Measurements from ENCODE around the gene COX5B.

COX5B gene

GRCh38 chr2:97656905-97657587 lies 11.2 kb downstream of the COX5B start:
- H3K9me3 ChIP-seq, result peaks cover 14% of the 10 kb centered on the region
- H3K4me3 ChIP-seq, result no peak overlapping the region
- no peak overlapping the region for H3K4me2 ChIP-seq
- no peak overlapping the region for H3K9ac ChIP-seq
- no peaks in the 10 kb centered on the region for H3K27me3 ChIP-seq
- H3K4me1 ChIP-seq, result peaks cover 10% of the 10 kb centered on the region
- TF ChIP-seq Cebpa-rat (IDR thresholded peaks at IDR 0.05), result no peak
- peaks cover 89% of the 10 kb centered on the region for H3K36me3 ChIP-seq
- H4K20me1 ChIP-seq, result peaks cover 42% of the 10 kb centered on the region
- H3K27ac ChIP-seq, result no peak overlapping the region

GRCh38 chr2:97657986-97658690 lies 12.3 kb downstream of the COX5B start:
- H3K9ac ChIP-seq, result no peak overlapping the region
- H4K20me1 ChIP-seq, result peaks cover 53% of the 10 kb centered on the region
- H3K4me1 ChIP-seq, result peaks cover 21% of the 10 kb centered on the region
- no peak overlapping the region for H3K27ac ChIP-seq
- peaks cover 82% of the 10 kb centered on the region for H3K36me3 ChIP-seq
- peaks cover 14% of the 10 kb centered on the region for H3K9me3 ChIP-seq
- no peaks in the 10 kb centered on the region for H3K27me3 ChIP-seq
- TF ChIP-seq Cebpa-rat (IDR thresholded peaks at IDR 0.05), result no peak
- no peak overlapping the region for H3K4me2 ChIP-seq
- no peak overlapping the region for H3K4me3 ChIP-seq

DNA sequence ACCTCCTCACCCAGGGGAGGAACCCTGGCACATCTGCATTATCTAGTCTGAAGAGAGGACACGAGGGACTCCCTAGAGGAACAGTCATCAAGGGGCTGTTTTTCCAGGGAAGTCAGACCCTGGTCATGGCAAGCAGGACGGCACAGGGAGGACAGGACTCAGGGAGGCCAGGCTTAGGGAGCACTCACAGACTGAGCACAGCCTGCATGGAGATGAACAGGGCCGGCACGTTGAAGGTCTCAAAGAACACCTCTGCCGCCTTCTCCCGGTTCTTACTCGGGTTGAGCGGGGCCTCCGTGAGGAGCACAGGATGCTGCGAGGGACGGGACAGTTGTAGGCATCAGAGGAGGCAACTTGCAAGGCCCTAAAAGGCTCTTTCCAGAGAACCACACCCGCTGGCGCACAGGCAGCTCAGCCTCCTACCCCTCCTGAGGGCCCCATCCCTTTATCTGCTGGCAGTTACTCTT lies 12.9 kb downstream of the COX5B start:
- no peak for TF ChIP-seq Cebpa-rat (IDR thresholded peaks at IDR 0.05)
- H3K27me3 ChIP-seq, result no peaks in the 10 kb centered on the region
- H3K4me1 ChIP-seq, result peaks cover 22% of the 10 kb centered on the region
- H3K9ac ChIP-seq, result no peak overlapping the region
- H3K4me2 ChIP-seq, result no peak overlapping the region
- H3K9me3 ChIP-seq, result peaks cover 12% of the 10 kb centered on the region
- H3K27ac ChIP-seq, result no peak overlapping the region
- H3K4me3 ChIP-seq, result no peak overlapping the region
- peaks cover 54% of the 10 kb centered on the region for H4K20me1 ChIP-seq
- peaks cover 77% of the 10 kb centered on the region for H3K36me3 ChIP-seq

DNA sequence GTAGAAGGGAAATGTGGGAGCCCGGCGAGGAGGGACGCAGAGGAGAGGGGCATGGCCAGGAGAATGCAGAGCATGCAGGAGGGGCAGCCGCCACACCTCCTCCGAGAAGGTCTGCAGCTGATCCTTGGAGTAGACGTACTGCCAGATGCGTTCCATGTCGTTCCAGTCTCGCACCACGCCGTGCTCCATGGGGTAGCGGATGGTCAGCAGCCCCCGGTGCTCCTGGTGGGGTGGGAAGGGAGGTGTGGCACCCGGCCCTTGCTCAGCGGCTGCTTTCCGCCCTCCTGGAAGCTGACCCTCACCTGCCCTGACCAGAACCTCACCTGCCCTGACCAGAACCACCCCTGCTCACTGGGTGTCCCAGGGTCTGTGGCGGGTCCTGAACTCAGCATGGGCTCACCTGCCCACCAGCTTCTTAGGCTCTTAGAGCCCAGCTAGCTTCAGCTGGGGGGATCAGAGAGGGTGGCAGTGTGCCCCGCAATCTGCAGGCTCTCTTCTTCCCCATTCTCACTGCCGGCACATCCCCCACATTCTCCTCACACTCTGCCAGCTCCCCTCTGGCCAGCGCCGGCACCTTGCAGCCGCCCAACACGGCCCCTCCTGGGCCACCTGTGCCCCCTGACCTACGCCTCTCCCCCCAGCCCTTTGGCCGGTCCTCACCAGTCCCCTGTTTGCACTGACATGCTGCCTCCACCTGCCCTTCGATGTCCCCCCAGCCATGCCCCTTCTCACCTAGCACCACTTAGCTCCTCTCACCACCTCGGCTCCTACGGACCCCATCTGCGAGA lies 13.6 kb downstream of the COX5B start:
- Histone ChIP-seq H3K4me2 (no peak overlapping the region), H3K9me3 (peaks cover 5% of the 10 kb centered on the region), H3K9ac (no peak overlapping the region), H3K36me3 (peaks cover 70% of the 10 kb centered on the region), H3K4me1 (peaks cover 22% of the 10 kb centered on the region), H3K27me3 (no peaks in the 10 kb centered on the region), H4K20me1 (peaks cover 54% of the 10 kb centered on the region), H3K4me3 (no peak overlapping the region), H3K27ac (no peak overlapping the region)
- no peak for TF ChIP-seq Cebpa-rat (IDR thresholded peaks at IDR 0.05)

- H3K4me2 ChIP-seq, result no peak overlapping the region
- H3K27ac ChIP-seq, result no peak overlapping the region
- peaks cover 29% of the 10 kb centered on the region for H3K4me1 ChIP-seq
- H3K27me3 ChIP-seq, result no peaks in the 10 kb centered on the region
- H3K36me3 ChIP-seq, result peaks cover 62% of the 10 kb centered on the region
- no peaks in the 10 kb centered on the region for H3K9me3 ChIP-seq
- no peak for TF ChIP-seq Cebpa-rat (IDR thresholded peaks at IDR 0.05)
- no peak overlapping the region for H3K4me3 ChIP-seq
- H4K20me1 ChIP-seq, result peaks cover 54% of the 10 kb centered on the region
- no peak overlapping the region for H3K9ac ChIP-seq
Measured at GRCh38 chr2:97660044-97660774, 14.3 kb downstream of the COX5B start.

DNA sequence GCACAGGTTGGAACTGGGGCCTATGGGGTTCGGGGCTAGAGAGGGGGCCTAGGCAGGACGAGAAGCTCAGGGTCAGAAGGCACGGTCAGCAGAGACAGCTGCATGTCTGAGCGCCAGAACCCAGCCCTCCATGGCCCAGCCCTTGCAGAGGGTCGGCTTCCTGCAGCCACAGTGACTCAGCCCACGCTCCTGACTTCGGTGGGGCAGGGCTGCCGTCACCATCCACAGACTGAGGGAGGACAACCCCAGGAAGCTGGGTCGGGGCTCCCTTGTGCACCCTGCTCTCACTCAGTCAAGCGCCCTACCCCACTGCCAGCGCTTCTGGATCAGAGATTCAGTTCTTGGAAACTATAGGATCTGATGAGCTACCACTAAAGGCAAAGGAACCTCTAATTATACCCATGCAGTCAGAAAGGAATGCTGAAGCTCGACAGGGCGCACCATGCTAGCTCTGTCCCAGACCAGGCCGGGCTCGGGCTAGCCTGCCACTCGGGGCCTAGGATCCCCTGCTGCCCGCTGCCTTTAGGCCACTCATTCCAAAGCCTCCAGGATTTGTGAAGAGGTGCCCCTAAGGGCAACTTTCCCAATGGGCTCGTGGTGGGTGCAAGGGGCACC lies 15.0 kb downstream of the COX5B start:
- TF ChIP-seq Cebpa-rat (IDR thresholded peaks at IDR 0.05), result no peak
- H3K4me2 ChIP-seq, result peak overlapping the region; percentile 97; the same call in 1 of the 2 replicates
- H3K27ac ChIP-seq, result peak overlapping the region; percentile 13; the same call in 1 of the 2 replicates
- H4K20me1 ChIP-seq, result peaks cover 54% of the 10 kb centered on the region
- peaks cover 56% of the 10 kb centered on the region for H3K36me3 ChIP-seq
- no peaks in the 10 kb centered on the region for H3K9me3 ChIP-seq
- no peak overlapping the region for H3K4me3 ChIP-seq
- H3K4me1 ChIP-seq, result peaks cover 29% of the 10 kb centered on the region
- no peaks in the 10 kb centered on the region for H3K27me3 ChIP-seq
- H3K9ac ChIP-seq, result peak overlapping the region; percentile 46; the same call in 1 of the 2 replicates

DNA sequence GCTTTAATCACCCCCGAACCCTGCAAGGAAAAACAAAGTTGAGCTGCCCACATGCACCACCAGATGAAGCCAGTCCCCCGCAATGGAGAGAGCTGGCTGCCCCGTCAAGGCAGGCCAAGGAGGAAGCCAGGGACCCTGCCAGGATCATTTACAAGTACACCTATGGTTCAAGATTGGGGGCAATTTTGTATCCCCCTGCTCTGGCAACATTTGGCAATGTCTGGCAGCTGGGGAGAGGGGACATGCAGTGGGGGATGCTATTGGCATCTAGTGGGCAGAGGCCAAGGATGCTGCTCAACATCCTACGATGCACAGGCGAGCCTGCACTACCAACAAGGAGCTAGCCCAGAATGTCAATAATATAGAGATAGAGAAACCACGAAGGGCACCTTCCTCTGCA lies 16.1 kb downstream of the COX5B start:
- H3K9ac ChIP-seq, result peak overlapping the region; percentile 93

GRCh38 chr2:97662386-97662894 lies 16.6 kb downstream of the COX5B start:
- TF ChIP-seq Cebpa-rat (IDR thresholded peaks at IDR 0.05), result no peak
- Histone ChIP-seq H3K4me3 (peak overlapping the region; percentile 96), H3K27ac (peak overlapping the region; percentile 93), H3K27me3 (no peaks in the 10 kb centered on the region), H3K4me2 (peak overlapping the region; percentile 97), H4K20me1 (peaks cover 54% of the 10 kb centered on the region), H3K36me3 (peaks cover 40% of the 10 kb centered on the region), H3K9me3 (no peaks in the 10 kb centered on the region), H3K4me1 (peaks cover 29% of the 10 kb centered on the region), H3K9ac (peak overlapping the region; percentile 93)

More for the DNA sequence above, 16.1 kb downstream of the COX5B start:
- H3K27ac ChIP-seq, result 0 out of 2 replicates have a peak overlapping the region, but pooled peaks have one; percentile 13
- H3K9me3 ChIP-seq, result no peaks in the 10 kb centered on the region
- peaks cover 54% of the 10 kb centered on the region for H4K20me1 ChIP-seq
- peaks cover 45% of the 10 kb centered on the region for H3K36me3 ChIP-seq
- peak overlapping the region; percentile 97 for H3K4me2 ChIP-seq
- peaks cover 29% of the 10 kb centered on the region for H3K4me1 ChIP-seq
- H3K27me3 ChIP-seq, result no peaks in the 10 kb centered on the region
- TF ChIP-seq Cebpa-rat (IDR thresholded peaks at IDR 0.05), result no peak
- H3K4me3 ChIP-seq, result peak overlapping the region; percentile 96; the same call in 1 of the 2 replicates

Data from BLaER1 (cell line).